Ectodermal cell (in vitro differentiated cells): ENCODE results near the gene NOS1AP.
"Not testable (repeated sequence)": the region's sequence is repeated elsewhere in the genome, so short reads cannot be mapped to it uniquely, and the experiment has no call there.

Source experiments
- H3K27ac ChIP-seq: 2 replicates; pipeline ENCODE4 v1.7.0; 2013; ENCODE audit warnings: mild to moderate bottlenecking, low read depth, low read length; ENCODE audit not compliant: insufficient read depth, poor library complexity, severe bottlenecking
- H3K27me3 ChIP-seq: 2 replicates; pipeline ENCODE4 v1.7.0; 2013; ENCODE audit warnings: mild to moderate bottlenecking, low read length; ENCODE audit not compliant: insufficient read depth, control insufficient read depth, poor library complexity, severe bottlenecking
- H3K36me3 ChIP-seq: one replicate; pipeline ENCODE4 v1.7.0; 2013; ENCODE audit warnings: low read length; ENCODE audit not compliant: control insufficient read depth, insufficient read depth
- H3K4me1 ChIP-seq: one replicate; pipeline ENCODE4 v1.7.0; 2013; ENCODE audit warnings: low read length; ENCODE audit not compliant: control insufficient read depth, insufficient read depth
- H3K4me3 ChIP-seq: 2 replicates; pipeline ENCODE4 v1.7.0; 2013; ENCODE audit warnings: low read depth, low read length, control low read depth; ENCODE audit not compliant: insufficient read depth
- H3K9me3 ChIP-seq: 2 replicates; pipeline ENCODE4 v1.7.0; 2013; ENCODE audit warnings: mild to moderate bottlenecking, low read length, moderate library complexity; ENCODE audit not compliant: control insufficient read depth
- WGBS, 2 experiments: methylation state at CpG; one replicate each; pipeline ENCODE4 v1.1.7; 2013; ENCODE audit warnings: missing lambda C conversion rate in 2 of 2; 5-methylcytosine and 5-hydroxymethylcytosine counted together

NOS1AP gene

DNA sequence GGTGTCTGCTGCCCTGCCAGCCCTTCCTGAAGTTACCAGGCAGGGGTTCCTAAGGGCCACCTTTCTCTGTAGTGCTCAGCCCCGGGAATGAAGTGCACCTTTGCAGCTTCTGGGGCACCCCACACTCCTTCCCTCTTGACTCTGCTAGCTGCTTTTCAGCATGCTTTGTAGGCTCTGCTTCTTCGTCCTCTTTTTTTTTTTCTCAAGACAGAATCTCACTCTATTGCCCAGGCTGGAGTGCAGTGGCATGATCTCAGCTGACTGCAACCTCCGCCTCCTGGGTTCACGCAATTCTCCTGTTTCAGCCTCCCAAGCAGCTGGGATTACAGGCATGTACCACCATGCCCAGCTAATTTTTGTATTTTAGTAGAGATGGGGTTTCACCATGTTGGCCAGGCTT lies 282.4 kb downstream of the NOS1AP start:
- 93 to 97% methylated on average over 3 of the region's 4 CpGs for WGBS, 2 experiments
- H3K9me3 ChIP-seq, H3K27ac ChIP-seq, H3K27me3 ChIP-seq, H3K4me3 ChIP-seq, H3K4me1 ChIP-seq, H3K36me3 ChIP-seq: not testable (repeated sequence)

- Histone ChIP-seq H3K27ac (no peak overlapping the region), H3K9me3 (no peaks in the 10 kb centered on the region), H3K36me3 (no peaks in the 10 kb centered on the region), H3K27me3 (no peaks in the 10 kb centered on the region), H3K4me3 (no peak overlapping the region), H3K4me1 (peaks cover 3% of the 10 kb centered on the region)
- WGBS, 2 experiments: 92% methylated on average over 9 of the region's 9 CpGs
Measured at GRCh38 chr1:162353078-162353477, 283.6 kb downstream of the NOS1AP start.

DNA sequence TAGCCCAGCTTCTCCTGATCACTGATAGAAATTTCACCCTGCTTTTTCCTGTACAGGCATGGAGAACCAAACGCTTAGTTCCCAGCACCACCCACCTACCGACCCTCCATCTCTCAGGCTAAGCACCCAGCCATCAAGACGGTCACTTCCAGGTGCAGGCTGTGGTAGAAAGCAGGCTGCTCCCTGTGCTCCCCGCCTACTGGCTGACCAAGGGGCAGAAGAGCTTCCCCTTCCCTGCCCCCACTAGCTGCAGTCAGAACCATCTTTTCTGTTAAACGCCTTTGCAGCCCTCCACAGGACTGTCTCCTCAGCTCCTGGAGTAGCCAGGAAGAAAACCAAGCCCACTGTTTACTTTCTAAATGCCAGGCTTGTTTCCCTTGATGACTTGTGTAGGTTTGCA lies 284.2 kb downstream of the NOS1AP start:
- Histone ChIP-seq H3K9me3 (no peaks in the 10 kb centered on the region), H3K27ac (no peak overlapping the region), H3K4me3 (no peak overlapping the region), H3K4me1 (peaks cover 3% of the 10 kb centered on the region), H3K36me3 (no peaks in the 10 kb centered on the region), H3K27me3 (no peaks in the 10 kb centered on the region)
- 81 to 82% methylated on average over 5 of the region's 5 CpGs for WGBS, 2 experiments

GRCh38 chr1:162357681-162358266 lies 288.3 kb downstream of the NOS1AP start:
- WGBS, 2 experiments: 61 to 63% methylated on average over 4 of the region's 5 CpGs
- Histone ChIP-seq H3K27ac (no peak overlapping the region), H3K4me3 (no peak overlapping the region)

GRCh38 chr1:162358928-162359327 lies 289.4 kb downstream of the NOS1AP start:
- H3K27ac ChIP-seq: no peak overlapping the region
- no peaks in the 10 kb centered on the region for H3K36me3 ChIP-seq
- no peak overlapping the region for H3K4me3 ChIP-seq
- 92 to 97% methylated on average over 1 of the region's 1 CpG for WGBS, 2 experiments
- H3K27me3 ChIP-seq: no peaks in the 10 kb centered on the region
- H3K9me3 ChIP-seq: no peaks in the 10 kb centered on the region
- no peaks in the 10 kb centered on the region for H3K4me1 ChIP-seq

More at GRCh38 chr1:162357681-162358266, 288.3 kb downstream of the NOS1AP start:
- H3K27me3 ChIP-seq: no peaks in the 10 kb centered on the region
- no peaks in the 10 kb centered on the region for H3K9me3 ChIP-seq
- H3K36me3 ChIP-seq: no peaks in the 10 kb centered on the region
- peaks cover 3% of the 10 kb centered on the region for H3K4me1 ChIP-seq

- H3K36me3 ChIP-seq: no peaks in the 10 kb centered on the region
- H3K4me1 ChIP-seq: no peaks in the 10 kb centered on the region
- H3K9me3 ChIP-seq: no peaks in the 10 kb centered on the region
- H3K27me3 ChIP-seq: no peaks in the 10 kb centered on the region
- no peak overlapping the region for H3K4me3 ChIP-seq
- WGBS, 2 experiments: 81% methylated on average over 9 to 10 of the region's 10 CpGs
- H3K27ac ChIP-seq: no peak overlapping the region
Measured at GRCh38 chr1:162359523-162360236, 290.2 kb downstream of the NOS1AP start.

DNA sequence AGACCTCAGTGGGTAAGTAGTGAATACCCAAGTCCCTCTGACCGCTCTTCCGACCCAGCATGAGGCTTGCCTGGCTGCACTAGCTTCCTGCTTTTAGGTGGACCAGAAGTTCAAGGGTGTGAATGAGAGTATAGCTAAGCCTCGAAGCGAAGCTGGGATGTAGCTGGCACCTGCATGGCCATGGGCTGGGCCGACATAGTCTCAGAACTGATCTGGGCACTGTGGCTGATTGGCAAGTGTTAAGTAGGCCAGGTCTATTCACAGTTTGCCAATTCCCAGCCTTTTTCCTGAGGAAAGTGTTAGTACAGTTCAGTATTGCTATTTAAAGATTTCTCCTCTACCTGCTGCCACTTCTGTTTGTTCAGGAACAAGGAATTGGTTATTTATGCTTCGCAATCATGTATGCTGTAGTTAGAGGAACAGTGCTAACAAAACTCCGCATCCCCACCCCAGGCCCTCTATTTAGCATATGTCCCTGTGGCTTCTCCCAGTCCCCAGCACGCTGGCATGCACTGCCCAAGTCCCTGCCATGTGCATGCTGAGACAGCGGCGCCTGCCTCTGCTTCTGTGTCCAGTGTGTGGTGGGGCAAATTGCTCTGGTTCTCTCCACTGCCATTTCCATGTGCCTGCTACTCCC lies 290.9 kb downstream of the NOS1AP start:
- Histone ChIP-seq H3K27ac (no peak overlapping the region), H3K27me3 (no peaks in the 10 kb centered on the region), H3K4me1 (no peaks in the 10 kb centered on the region), H3K36me3 (no peaks in the 10 kb centered on the region), H3K9me3 (no peaks in the 10 kb centered on the region), H3K4me3 (no peak overlapping the region)
- 95% methylated on average over 10 of the region's 10 CpGs for WGBS, 2 experiments

GRCh38 chr1:162360874-162361260 lies 291.4 kb downstream of the NOS1AP start:
- H3K9me3 ChIP-seq: no peaks in the 10 kb centered on the region
- H3K4me3 ChIP-seq: no peak overlapping the region
- 93 to 97% methylated on average over 4 of the region's 4 CpGs for WGBS, 2 experiments

DNA sequence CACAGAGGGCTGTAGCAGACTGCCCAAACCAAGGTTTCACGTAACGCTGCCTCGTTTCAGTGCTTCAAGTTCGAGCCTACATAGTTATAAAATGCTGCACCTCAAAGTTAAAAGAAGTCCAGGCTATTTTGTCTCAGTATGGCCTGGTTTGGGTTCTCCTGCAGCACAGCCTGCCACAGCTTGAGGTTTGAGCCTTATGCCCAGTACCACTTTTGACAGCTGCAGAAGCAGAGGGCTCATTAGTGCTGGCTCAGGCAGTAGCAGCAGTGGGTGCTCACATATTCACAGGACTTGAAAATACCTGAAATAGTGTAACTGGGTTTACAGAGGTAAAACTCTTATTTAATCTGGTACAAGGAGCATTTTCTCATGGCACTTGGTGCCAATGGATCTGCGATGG lies 291.9 kb downstream of the NOS1AP start:
- Histone ChIP-seq H3K4me1 (no peaks in the 10 kb centered on the region), H3K9me3 (no peaks in the 10 kb centered on the region), H3K27ac (no peak overlapping the region), H3K4me3 (no peak overlapping the region), H3K36me3 (no peaks in the 10 kb centered on the region), H3K27me3 (no peaks in the 10 kb centered on the region)
- WGBS, 2 experiments: 93 to 96% methylated on average over 5 of the region's 5 CpGs

More at GRCh38 chr1:162360874-162361260, 291.4 kb downstream of the NOS1AP start:
- H3K4me1 ChIP-seq: no peaks in the 10 kb centered on the region
- no peak overlapping the region for H3K27ac ChIP-seq
- H3K36me3 ChIP-seq: no peaks in the 10 kb centered on the region
- H3K27me3 ChIP-seq: no peaks in the 10 kb centered on the region

- H3K36me3 ChIP-seq: no peaks in the 10 kb centered on the region
- WGBS, 2 experiments: 91 to 92% methylated on average over 3 of the region's 3 CpGs
- H3K4me3 ChIP-seq: no peak overlapping the region
Measured at GRCh38 chr1:162363823-162364222, 294.3 kb downstream of the NOS1AP start.

More at GRCh38 chr1:162363823-162364222, 294.3 kb downstream of the NOS1AP start:
- Histone ChIP-seq H3K27me3 (no peaks in the 10 kb centered on the region), H3K27ac (no peak overlapping the region), H3K4me1 (no peaks in the 10 kb centered on the region), H3K9me3 (no peaks in the 10 kb centered on the region)
